GM19452 (cell line): ENCODE results near the gene SLC48A1.
"Not testable (repeated sequence)": the region's sequence is repeated elsewhere in the genome, so short reads cannot be mapped to it uniquely, and the experiment has no call there.

ENCODE experiments used
- ATAC-seq: cut with Tn5 transposase; IDR thresholded peaks from one replicate; pipeline ENCODE4 v1.9.1; 2021; ENCODE audit not compliant: unreplicated experiment

The SLC48A1 gene

GRCh38 chr12:47808050-47808449 lies 35.0 kb downstream of the SLC48A1 start:
- peak; percentile 39 for ATAC-seq

- no peak for ATAC-seq
Observed at GRCh38 chr12:47808574-47809365, 35.7 kb downstream of the SLC48A1 start.

- not testable (repeated sequence) for ATAC-seq
Observed at GRCh38 chr12:47809518-47809917, 36.5 kb downstream of the SLC48A1 start.

- ATAC-seq, result no peak
Observed at GRCh38 chr12:47811072-47811396, 38.0 kb downstream of the SLC48A1 start.

- ATAC-seq, result no peak
Observed at GRCh38 chr12:47811581-47812484, 38.8 kb downstream of the SLC48A1 start.

- peak; percentile 62 for ATAC-seq
Observed at GRCh38 chr12:47812797-47813510, 39.9 kb downstream of the SLC48A1 start.

GRCh38 chr12:47813511-47814196 lies 40.6 kb downstream of the SLC48A1 start:
- peak; percentile 8 for ATAC-seq

GRCh38 chr12:47814539-47815170 lies 41.6 kb downstream of the SLC48A1 start:
- ATAC-seq, result no peak

- ATAC-seq, result not testable (repeated sequence)
Observed at GRCh38 chr12:47815447-47815846, 42.4 kb downstream of the SLC48A1 start.

- ATAC-seq, result no peak
Observed at GRCh38 chr12:47816403-47817271, 43.6 kb downstream of the SLC48A1 start.

GRCh38 chr12:47817272-47818006 lies 44.4 kb downstream of the SLC48A1 start:
- no peak for ATAC-seq

GRCh38 chr12:47818007-47818376 lies 45.0 kb downstream of the SLC48A1 start:
- ATAC-seq, result no peak

GRCh38 chr12:47818467-47819137 lies 45.6 kb downstream of the SLC48A1 start:
- ATAC-seq, result no peak

- ATAC-seq, result peak; percentile 37
Observed at GRCh38 chr12:47819138-47819895, 46.3 kb downstream of the SLC48A1 start.

GRCh38 chr12:47819896-47820630 lies 47.0 kb downstream of the SLC48A1 start, which contains the start of gene HDAC7:
Gene HDAC7, minus strand, starts transcription at chr12:47819903. Its CDS starts 118 bp downstream, at chr12:47819785.
- ATAC-seq, result peak; percentile 39

GRCh38 chr12:47820631-47821345 lies 47.8 kb downstream of the SLC48A1 start:
- ATAC-seq, result no peak
